Suprapubic skin (tissue), 4 donors: ENCODE measurements around the gene NDRG4.

Source experiments
- POLR2A ChIP-seq, 2 donors: fragments of 450-650 bp; IDR thresholded peaks; one replicate each; pipeline ENCODE4 v1.6.1; 2017; ENCODE audit warnings: antibody characterized with exemption in 2 of 2, mild to moderate bottlenecking in 2 of 2, moderate library complexity in 2 of 2
- POLR2AphosphoS5 ChIP-seq, 3 donors: sonication (generic); formaldehyde crosslinking; IDR thresholded peaks; one replicate each; pipeline ENCODE4 v1.6.1; 2017; ENCODE audit warnings: antibody characterized with exemption in 3 of 3
- TF ChIP-seq, protein P1 (sequence below), 2 donors: fragments of 200-600 bp in 1 of 2; fragments of 450-650 bp in 1 of 2; sonication (generic) in 1 of 2; IDR thresholded peaks; one replicate each; pipeline ENCODE4 v1.5.1; 2016 to 2019; ENCODE audit warnings: antibody characterized with exemption in 2 of 2, mild to moderate bottlenecking in 1 of 2, moderate library complexity in 1 of 2

DNA sequence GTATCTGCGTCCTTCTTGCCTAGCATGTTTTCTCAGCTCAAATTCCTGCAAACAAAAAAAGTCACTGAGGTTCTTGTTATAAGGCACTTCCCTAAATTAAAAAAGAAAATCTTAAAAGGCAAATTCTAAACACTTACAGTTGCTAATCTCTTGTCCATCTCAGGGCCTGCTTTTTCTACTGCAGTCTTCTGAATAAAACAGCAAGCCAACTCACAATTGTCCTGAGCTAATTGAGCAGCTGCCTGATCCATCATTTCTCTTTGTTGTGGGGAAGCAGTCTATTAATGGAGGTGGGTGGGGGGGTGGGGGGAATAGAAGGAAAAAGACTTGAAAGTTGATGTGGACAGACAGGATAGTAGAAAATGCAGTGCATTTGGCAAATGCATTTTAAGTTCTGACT, 42.3 kb downstream of the NDRG4 start:
- TF ChIP-seq, protein P1, sequence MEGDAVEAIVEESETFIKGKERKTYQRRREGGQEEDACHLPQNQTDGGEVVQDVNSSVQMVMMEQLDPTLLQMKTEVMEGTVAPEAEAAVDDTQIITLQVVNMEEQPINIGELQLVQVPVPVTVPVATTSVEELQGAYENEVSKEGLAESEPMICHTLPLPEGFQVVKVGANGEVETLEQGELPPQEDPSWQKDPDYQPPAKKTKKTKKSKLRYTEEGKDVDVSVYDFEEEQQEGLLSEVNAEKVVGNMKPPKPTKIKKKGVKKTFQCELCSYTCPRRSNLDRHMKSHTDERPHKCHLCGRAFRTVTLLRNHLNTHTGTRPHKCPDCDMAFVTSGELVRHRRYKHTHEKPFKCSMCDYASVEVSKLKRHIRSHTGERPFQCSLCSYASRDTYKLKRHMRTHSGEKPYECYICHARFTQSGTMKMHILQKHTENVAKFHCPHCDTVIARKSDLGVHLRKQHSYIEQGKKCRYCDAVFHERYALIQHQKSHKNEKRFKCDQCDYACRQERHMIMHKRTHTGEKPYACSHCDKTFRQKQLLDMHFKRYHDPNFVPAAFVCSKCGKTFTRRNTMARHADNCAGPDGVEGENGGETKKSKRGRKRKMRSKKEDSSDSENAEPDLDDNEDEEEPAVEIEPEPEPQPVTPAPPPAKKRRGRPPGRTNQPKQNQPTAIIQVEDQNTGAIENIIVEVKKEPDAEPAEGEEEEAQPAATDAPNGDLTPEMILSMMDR (IDR thresholded peaks at IDR 0.05) = no peak
- TF ChIP-seq POLR2A (IDR thresholded peaks at IDR 0.05) (no peak), POLR2AphosphoS5 (IDR thresholded peaks at IDR 0.05) (no peak)
